HG03469 (cell line): ENCODE results near the gene SCGB1A1.

ENCODE experiments used
- ATAC-seq: cut with Tn5 transposase; IDR thresholded peaks from one replicate; pipeline ENCODE4 v1.9.1; 2021; ENCODE audit warnings: mild to moderate bottlenecking, moderate library complexity, moderate number of reproducible peaks; ENCODE audit not compliant: unreplicated experiment

SCGB1A1 gene

DNA sequence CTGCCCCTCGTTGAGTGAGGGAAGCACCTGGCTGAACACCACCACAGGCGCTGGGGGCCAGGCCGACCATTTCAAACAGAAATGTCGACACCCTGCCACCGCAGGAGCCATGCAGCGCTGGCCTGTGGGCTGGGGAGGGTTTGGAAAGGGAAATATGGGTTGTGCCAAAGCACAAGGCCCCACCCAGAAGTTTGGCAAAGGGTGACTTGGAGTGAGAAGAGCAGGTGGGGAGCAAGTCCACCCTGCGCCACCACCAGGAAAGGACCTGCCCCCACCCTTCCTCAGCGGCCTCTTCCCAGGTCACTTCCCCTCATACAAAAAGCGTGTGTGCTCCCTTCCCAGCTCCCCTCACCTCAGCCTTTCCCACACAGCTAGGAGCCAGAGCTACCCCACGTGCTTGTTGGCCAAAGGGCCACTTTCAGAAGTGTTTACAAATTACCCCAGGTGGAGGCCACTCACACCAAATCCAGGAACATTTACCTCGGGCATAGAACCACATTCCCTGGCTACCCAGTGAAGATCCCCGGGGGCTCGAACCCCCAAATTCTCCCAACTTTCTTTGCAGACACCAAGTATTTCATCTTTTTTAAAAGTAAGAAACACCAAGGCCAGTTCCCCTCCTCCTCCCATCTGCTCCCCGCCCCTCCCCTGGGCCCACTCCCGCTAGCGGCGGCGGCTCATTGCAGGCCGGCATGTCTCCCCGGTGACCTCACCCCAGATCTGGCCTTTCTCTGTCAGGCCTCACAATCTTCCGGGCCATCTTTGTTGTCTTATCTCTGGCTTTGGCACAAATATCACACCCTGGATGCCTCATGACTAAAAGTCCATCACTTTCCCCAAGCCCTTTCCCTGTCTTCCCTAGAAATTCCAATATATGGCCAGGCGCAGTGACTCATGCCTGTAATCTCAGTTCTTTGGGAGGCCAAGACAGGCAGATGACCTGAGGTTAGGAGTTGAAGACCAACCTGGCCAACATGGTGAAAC, 20.5 kb upstream of the SCGB1A1 start:
- no peak for ATAC-seq

GRCh38 chr11:62399172-62399877, 19.5 kb upstream of the SCGB1A1 start:
- ATAC-seq, result no peak

- no peak for ATAC-seq
These were observed 19.0 kb upstream of the SCGB1A1 start for GRCh38 chr11:62399878-62400266.

GRCh38 chr11:62400281-62400680, 18.6 kb upstream of the SCGB1A1 start:
- no peak for ATAC-seq

- no peak for ATAC-seq
These were observed 18.1 kb upstream of the SCGB1A1 start for GRCh38 chr11:62400760-62401159.

DNA sequence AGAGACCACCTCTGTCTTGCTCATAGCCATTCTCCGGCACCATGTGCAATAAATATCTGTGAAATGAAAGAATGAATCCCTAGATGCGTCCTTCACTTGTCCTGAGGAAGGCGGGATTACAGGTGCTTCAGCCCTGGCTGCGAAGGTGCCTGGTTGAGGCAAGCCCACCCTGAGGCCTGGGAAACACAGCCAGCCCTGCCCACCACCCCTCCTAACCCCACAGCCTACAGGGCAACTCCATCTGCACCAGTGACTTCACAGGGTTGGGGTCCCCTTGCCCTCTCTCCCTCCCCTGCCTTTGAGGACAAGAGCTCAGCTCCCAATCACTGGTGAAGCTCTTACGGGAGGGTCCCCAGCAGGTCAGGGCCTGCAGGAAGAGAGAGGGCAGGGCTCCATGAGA, 17.5 kb upstream of the SCGB1A1 start:
- ATAC-seq, result no peak

GRCh38 chr11:62401811-62402210, 17.0 kb upstream of the SCGB1A1 start:
- ATAC-seq, result no peak

DNA sequence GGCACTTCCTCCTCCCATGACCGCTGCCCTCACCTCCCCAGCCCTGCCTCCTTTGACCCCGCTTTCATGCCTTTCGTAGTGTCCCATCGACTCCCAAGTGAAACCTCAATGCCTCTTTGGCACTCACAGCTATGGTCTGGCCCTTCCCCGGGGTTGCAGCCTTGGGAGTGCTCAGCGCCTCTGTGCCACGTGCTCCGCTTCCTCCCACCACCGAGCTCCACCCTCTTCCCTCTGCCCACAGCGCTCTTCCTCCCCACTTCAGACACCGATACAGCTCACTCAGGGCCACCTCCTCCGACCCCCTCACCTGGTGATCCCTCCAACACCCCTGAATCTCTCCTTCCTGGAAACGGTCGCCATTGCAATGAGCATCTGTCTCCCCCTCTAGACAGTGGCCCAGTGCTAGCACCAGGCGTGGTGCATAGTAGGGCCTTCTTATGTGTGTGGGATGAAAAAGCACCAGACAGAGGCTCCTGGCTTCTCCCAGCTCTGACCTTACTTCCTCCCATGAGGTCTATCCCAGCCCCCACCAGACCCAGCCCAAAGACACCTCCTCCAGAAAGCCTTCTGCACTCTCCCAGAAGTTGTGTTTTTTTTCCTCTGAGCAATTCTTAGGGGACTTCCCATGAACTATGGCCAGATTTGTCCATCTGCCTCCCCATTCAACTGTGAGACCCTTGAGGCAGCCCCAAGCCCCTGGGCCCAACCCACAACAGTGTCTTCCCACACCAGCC, 16.4 kb upstream of the SCGB1A1 start:
- ATAC-seq, result no peak

- no peak for ATAC-seq
These were observed 15.7 kb upstream of the SCGB1A1 start for GRCh38 chr11:62402960-62403730.

- no peak for ATAC-seq
These were observed 14.4 kb upstream of the SCGB1A1 start for GRCh38 chr11:62404435-62404834.

DNA sequence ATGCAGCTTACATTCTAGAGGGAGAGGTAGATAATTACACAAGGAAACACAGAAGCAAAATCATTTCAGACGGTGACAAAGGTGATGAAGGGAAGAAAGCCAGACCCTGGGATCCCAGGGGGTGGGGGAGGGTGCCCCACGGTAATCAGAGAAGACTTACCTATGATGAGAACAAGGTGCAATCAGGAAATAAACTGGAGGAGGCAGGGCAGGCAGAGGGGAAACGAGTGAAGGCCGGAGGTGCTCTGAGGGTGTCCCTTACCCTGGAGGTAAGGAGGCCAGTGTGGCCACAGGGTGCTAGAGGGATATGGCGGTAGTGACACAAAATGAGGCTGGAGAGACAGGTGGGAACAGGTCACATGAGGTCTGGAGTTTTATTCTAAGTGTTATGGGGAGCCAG, 13.9 kb upstream of the SCGB1A1 start:
- ATAC-seq, result no peak

DNA sequence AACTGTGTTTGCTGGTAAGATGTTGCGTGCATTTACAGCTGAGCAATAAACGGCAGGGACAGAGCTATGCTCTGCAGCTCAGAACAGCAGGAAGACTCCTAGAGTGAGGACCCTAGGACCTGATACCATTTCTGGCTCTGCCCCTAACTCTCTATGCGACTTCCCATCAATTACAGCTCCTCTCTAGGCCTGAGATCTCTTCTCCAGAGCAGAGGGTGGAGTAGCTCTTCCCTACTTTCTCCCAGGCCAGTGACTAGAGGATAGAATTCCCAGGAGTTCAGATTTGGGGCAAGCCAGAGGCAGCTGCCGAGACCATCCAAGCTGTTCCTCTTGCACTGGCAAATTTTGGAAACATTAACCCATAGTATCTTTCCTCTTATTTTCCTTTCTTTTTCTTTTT, 12.8 kb upstream of the SCGB1A1 start:
- no peak for ATAC-seq

DNA sequence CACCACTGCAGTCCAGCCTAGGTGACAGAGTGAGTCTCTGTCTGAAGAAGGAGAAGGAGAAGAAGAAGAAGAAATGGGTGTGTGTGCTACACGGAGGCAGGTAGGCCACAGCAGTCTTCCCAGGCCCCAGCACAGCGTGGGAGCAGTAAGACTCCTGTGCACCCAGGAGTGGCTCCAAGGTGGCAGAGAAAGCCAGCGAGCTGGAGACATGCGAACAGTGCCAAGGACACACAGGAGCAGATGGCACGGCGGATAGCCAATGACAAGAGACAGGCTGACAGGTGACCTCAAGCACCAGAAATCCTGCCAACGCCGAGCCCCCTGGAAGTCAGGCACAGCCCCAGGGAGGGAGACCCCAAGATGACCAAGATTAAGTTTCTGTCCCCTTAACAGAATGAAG, 9.0 kb upstream of the SCGB1A1 start:
- no peak for ATAC-seq

DNA sequence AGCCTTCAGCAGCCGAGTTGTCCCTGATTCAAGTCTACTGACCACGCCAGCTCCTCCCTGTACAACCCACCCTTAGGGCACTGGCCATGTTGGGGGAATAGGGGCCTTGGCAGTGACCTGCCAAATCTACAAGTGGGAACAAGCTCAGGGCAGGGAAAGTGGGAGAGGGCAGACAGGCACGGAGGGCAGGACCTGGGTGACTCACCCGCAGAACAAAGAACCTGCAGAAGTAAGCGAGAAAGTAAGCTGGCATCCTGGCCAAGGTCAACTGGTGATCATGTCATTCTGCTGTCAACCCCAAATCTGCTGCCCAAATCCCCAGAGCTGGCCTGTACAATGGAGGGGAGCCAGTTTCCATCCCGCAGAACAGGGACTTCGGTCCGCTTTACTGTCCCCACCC, 7.9 kb upstream of the SCGB1A1 start:
- no peak for ATAC-seq

DNA sequence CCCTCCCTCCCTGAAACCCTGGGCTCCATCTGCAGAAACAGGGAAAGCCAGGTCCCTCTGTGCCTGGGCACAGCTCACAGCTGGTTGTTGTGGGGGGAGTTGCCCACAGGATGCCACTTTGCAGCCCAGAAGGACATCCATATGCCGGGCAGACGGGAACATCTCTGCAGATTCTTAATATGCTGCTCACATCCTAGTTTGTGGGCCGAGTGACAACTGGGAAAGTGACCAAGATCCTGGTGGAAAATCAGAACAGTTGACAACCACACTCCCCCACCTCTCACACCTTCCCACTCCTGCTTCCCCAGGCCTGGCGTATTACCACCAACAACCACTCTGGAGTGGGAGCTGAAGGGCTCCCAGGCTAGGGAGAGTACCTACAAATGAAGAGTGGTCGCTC, 7.3 kb upstream of the SCGB1A1 start:
- ATAC-seq, result no peak

DNA sequence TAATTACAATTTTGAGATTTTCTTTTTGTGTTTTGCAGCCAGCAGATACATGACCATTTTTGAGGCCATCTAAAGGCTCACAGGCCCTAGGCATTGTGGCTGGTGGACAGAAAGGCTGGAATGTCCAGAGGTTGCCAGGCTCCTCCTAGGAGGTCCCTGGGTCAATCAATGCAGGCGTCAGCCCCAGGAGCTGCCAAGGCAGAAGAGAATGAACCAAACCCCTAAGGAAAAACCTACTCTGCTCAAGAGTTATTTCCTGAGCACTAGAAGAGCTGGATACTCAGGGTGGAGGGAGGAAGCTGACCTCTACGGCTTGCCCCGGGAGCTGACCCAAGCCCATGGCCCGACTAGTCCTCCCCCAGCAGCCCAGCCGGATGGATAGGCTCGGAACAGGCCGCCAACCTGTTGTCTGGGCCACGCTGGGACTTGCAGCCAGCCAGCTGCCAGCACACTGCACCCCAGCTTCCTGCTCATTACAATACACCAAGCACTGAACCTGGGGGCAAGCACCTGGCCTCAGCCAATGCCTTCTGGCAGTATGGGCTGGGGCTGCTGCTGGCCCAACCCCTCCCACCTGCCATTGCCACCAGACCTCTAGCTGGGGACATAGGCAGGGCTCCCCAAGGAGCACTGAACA, 5.7 kb upstream of the SCGB1A1 start:
- ATAC-seq, result no peak

GRCh38 chr11:62416596-62416995, 2.2 kb upstream of the SCGB1A1 start:
- no peak for ATAC-seq

DNA sequence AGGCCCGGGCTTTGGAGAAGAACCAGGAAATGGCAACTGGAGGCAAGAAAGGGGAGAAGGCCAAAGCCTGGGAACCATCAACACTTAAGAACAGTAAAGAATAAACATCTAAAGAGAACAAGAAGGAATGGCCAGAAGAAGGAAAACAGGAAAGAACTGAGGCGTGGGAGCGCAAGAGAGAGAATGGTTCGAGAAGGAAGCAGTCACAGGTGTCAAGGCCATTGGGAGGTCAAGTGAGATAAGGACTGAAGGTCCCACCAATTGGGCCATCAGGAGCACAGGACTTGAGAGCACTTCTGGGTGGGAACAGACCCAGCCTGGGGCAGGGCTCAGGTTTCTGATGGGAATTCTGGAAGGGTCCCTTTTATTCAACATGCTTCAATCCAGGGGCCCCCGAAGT, 697 bp upstream of the SCGB1A1 start:
- ATAC-seq, result no peak

- no peak for ATAC-seq
These were observed 589 bp downstream of the SCGB1A1 start for GRCh38 chr11:62419314-62419929.

- no peak for ATAC-seq
These were observed 1.1 kb downstream of the SCGB1A1 start for GRCh38 chr11:62419943-62420342.
